Mesenchymal stem cell (in vitro differentiated cells and primary cell): ENCODE measurements around the gene FGF21.
"Not testable (repeated sequence)": the region's sequence is repeated elsewhere in the genome, so short reads cannot be mapped to it uniquely, and the experiment has no call there.

ENCODE experiments used
- DNase-seq: peaks from one replicate; pipeline ENCODE4 v3.0.0-alpha.2; 2013
- H2AFZ ChIP-seq: one replicate; pipeline ENCODE4 v1.6.1; 2013; ENCODE audit warnings: low read depth, mild to moderate bottlenecking, control low read depth, inconsistent platforms, low read length, moderate library complexity
- H2AK5ac ChIP-seq: 2 replicates; pipeline ENCODE4 v1.6.1; 2013; ENCODE audit warnings: low read length, moderate library complexity, mild to moderate bottlenecking, inconsistent platforms; ENCODE audit not compliant: severe bottlenecking
- H2BK120ac ChIP-seq: one replicate; pipeline ENCODE4 v1.6.1; 2013; ENCODE audit warnings: low read depth, mild to moderate bottlenecking, inconsistent platforms, low read length, moderate library complexity
- H2BK12ac ChIP-seq, 2 experiments: one replicate each; pipeline ENCODE4 v1.6.1; 2013; ENCODE audit warnings: inconsistent platforms in 2 of 2, low read length in 2 of 2, mild to moderate bottlenecking in 2 of 2, moderate library complexity in 2 of 2, control low read depth in 1 of 2
- H2BK15ac ChIP-seq: one replicate; pipeline ENCODE4 v1.6.1; 2013; ENCODE audit warnings: mild to moderate bottlenecking, low read depth, inconsistent platforms; ENCODE audit not compliant: poor library complexity, severe bottlenecking
- H2BK5ac ChIP-seq: 2 replicates; pipeline ENCODE4 v1.6.1; 2013; ENCODE audit warnings: low read depth, mild to moderate bottlenecking, low read length, control low read depth, inconsistent platforms; ENCODE audit not compliant: poor library complexity, severe bottlenecking
- H3K14ac ChIP-seq, 2 experiments: one replicate each; pipeline ENCODE4 v1.6.1; 2013; ENCODE audit warnings: inconsistent platforms in 2 of 2, low read length in 2 of 2, control low read depth in 1 of 2, mild to moderate bottlenecking in 1 of 2, moderate library complexity in 1 of 2
- H3K18ac ChIP-seq, 2 experiments: one replicate each; pipeline ENCODE4 v1.6.1; 2013; ENCODE audit warnings: inconsistent platforms in 2 of 2, low read length in 2 of 2, control low read depth in 1 of 2, low read depth in 1 of 2, mild to moderate bottlenecking in 1 of 2
- H3K23ac ChIP-seq, 2 experiments: one replicate each; pipeline ENCODE4 v1.6.1; 2013; ENCODE audit warnings: inconsistent platforms in 2 of 2, low read length in 2 of 2, mild to moderate bottlenecking in 2 of 2, moderate library complexity in 2 of 2, control low read depth in 1 of 2
- H3K27ac ChIP-seq: 2 replicates; pipeline ENCODE4 v1.5.1; 2013; ENCODE audit warnings: mild to moderate bottlenecking, moderate library complexity, low read length, control low read depth, inconsistent platforms; ENCODE audit not compliant: poor library complexity, severe bottlenecking
- H3K27me3 ChIP-seq, 2 experiments: 2 replicates each; pipeline versions ENCODE4 v1.6.1 to v1.7.0; 2013; ENCODE audit warnings: low read length in 2 of 2, mild to moderate bottlenecking in 2 of 2, moderate library complexity in 2 of 2, control low read depth in 1 of 2, inconsistent platforms in 1 of 2; ENCODE audit not compliant: control insufficient read depth in 1 of 2, insufficient read depth in 1 of 2
- H3K36me3 ChIP-seq, 2 experiments: 2 replicates each; pipeline versions ENCODE4 v1.6.1 to v1.7.0; 2013; ENCODE audit warnings: low read length in 2 of 2, control low read depth in 1 of 2, inconsistent platforms in 1 of 2, low read depth in 1 of 2, mild to moderate bottlenecking in 1 of 2; ENCODE audit not compliant: insufficient read depth in 2 of 2, control insufficient read depth in 1 of 2
- H3K4ac ChIP-seq, 2 experiments: one replicate each; pipeline ENCODE4 v1.6.1; 2013; ENCODE audit warnings: inconsistent platforms in 2 of 2, low read length in 2 of 2, mild to moderate bottlenecking in 2 of 2, moderate library complexity in 2 of 2, control low read depth in 1 of 2, low read depth in 1 of 2
- H3K4me1 ChIP-seq: 2 replicates; pipeline ENCODE4 v1.6.1; 2013; ENCODE audit warnings: low read depth, low read length, control low read depth; ENCODE audit not compliant: control insufficient read depth, insufficient read depth
- H3K4me2 ChIP-seq: 2 replicates; pipeline ENCODE4 v1.6.1; 2013; ENCODE audit warnings: low read length, mild to moderate bottlenecking, inconsistent platforms; ENCODE audit not compliant: poor library complexity, severe bottlenecking
- H3K4me3 ChIP-seq, 2 experiments: 2 replicates each; pipeline versions ENCODE4 v1.5.1 to v1.7.0; 2013; ENCODE audit warnings: low read length in 2 of 2, mild to moderate bottlenecking in 2 of 2, control low read depth in 1 of 2, low read depth in 1 of 2; ENCODE audit not compliant: insufficient read depth in 1 of 2
- H3K79me1 ChIP-seq: replicated peaks from 2 replicates; pipeline ENCODE4 v1.6.1; 2013; ENCODE audit warnings: mild to moderate bottlenecking, control low read depth, low read length, inconsistent platforms; ENCODE audit not compliant: poor library complexity, severe bottlenecking
- H3K9ac ChIP-seq: 2 replicates; pipeline ENCODE4 v1.7.0; 2013; ENCODE audit warnings: mild to moderate bottlenecking, low read length, moderate library complexity
- H3K9me3 ChIP-seq: 2 replicates; pipeline ENCODE4 v1.7.0; 2013; ENCODE audit warnings: mild to moderate bottlenecking, low read length; ENCODE audit not compliant: control insufficient read depth
- H4K8ac ChIP-seq: one replicate; pipeline ENCODE4 v1.6.1; 2013; ENCODE audit warnings: inconsistent platforms, mild to moderate bottlenecking, low read length, moderate library complexity
- H4K91ac ChIP-seq: one replicate; pipeline ENCODE4 v1.6.1; 2013; ENCODE audit warnings: mild to moderate bottlenecking, low read length, inconsistent platforms
- WGBS: methylation state at CpG from one replicate; pipeline ENCODE4 v1.1.7; 2013; ENCODE audit warnings: mixed read lengths; 5-methylcytosine and 5-hydroxymethylcytosine counted together

The FGF21 gene

GRCh38 chr19:48757089-48757675 lies 1.9 kb downstream of the FGF21 start:
- H3K4me1 ChIP-seq: peaks cover 11% of the 10 kb centered on the region
- H3K4ac ChIP-seq: no peak overlapping the region
- no peak overlapping the region for H2BK120ac ChIP-seq
- no peaks in the 10 kb centered on the region for H3K9me3 ChIP-seq
- no peak overlapping the region for H3K23ac ChIP-seq
- H3K36me3 ChIP-seq: no peaks in the 10 kb centered on the region
- no peaks in the 10 kb centered on the region for H3K79me1 ChIP-seq
- H2BK15ac ChIP-seq: no peak overlapping the region
- no peak overlapping the region for H3K4me3 ChIP-seq
- H3K4me2 ChIP-seq: no peak overlapping the region
- no peak overlapping the region for H3K18ac ChIP-seq
- no peak overlapping the region for H2AFZ ChIP-seq
- no peak overlapping the region for H2AK5ac ChIP-seq
- H4K8ac ChIP-seq: no peak overlapping the region
- H3K14ac ChIP-seq: no peak overlapping the region
- no peak overlapping the region for H2BK12ac ChIP-seq
- H3K27ac ChIP-seq: no peak overlapping the region
- 89% methylated on average over 12 of the region's 12 CpGs for WGBS
- H3K27me3 ChIP-seq: peaks cover 43 to 54% of the 10 kb centered on the region in 2 experiments
- no peak overlapping the region for H4K91ac ChIP-seq
- H3K9ac ChIP-seq: no peak overlapping the region
- no peak for DNase-seq
- H2BK5ac ChIP-seq: no peak overlapping the region

- Histone ChIP-seq H2BK120ac (no peak overlapping the region), H3K4me3 (no peak overlapping the region), H3K27me3 (peaks cover 46 to 54% of the 10 kb centered on the region in 2 experiments), H3K14ac (no peak overlapping the region), H2BK12ac (no peak overlapping the region), H3K18ac (no peak overlapping the region), H3K9ac (no peak overlapping the region), H3K79me1 (no peaks in the 10 kb centered on the region), H4K91ac (no peak overlapping the region), H3K27ac (no peak overlapping the region), H2BK15ac (no peak overlapping the region), H2AFZ (no peak overlapping the region), H2AK5ac (no peak overlapping the region), H3K4ac (no peak overlapping the region), H3K23ac (no peak overlapping the region), H4K8ac (no peak overlapping the region), H3K9me3 (no peaks in the 10 kb centered on the region), H3K4me2 (no peak overlapping the region), H3K4me1 (peaks cover 6% of the 10 kb centered on the region), H3K36me3 (no peaks in the 10 kb centered on the region), H2BK5ac (no peak overlapping the region)
- DNase-seq: no peak
- WGBS: 92% methylated on average over 14 of the region's 14 CpGs
Observed at GRCh38 chr19:48757741-48758144, 2.4 kb downstream of the FGF21 start.

GRCh38 chr19:48760504-48761205 lies 5.3 kb downstream of the FGF21 start:
- DNase-seq: no peak
- no peak overlapping the region for H4K91ac ChIP-seq
- H2BK5ac ChIP-seq: no peak overlapping the region
- H4K8ac ChIP-seq: no peak overlapping the region
- no peak overlapping the region for H3K4me3 ChIP-seq
- H2AFZ ChIP-seq: no peak overlapping the region
- peaks cover 38 to 59% of the 10 kb centered on the region in 2 experiments for H3K27me3 ChIP-seq
- H2BK120ac ChIP-seq: no peak overlapping the region
- H3K36me3 ChIP-seq: no peaks in the 10 kb centered on the region
- no peak overlapping the region for H3K23ac ChIP-seq
- 84% methylated on average over 16 of the region's 16 CpGs for WGBS
- no peak overlapping the region for H2BK15ac ChIP-seq
- no peaks in the 10 kb centered on the region for H3K9me3 ChIP-seq
- H3K18ac ChIP-seq: no peak overlapping the region
- no peak overlapping the region for H3K27ac ChIP-seq
- no peak overlapping the region for H2BK12ac ChIP-seq
- H3K4me2 ChIP-seq: no peak overlapping the region
- H3K9ac ChIP-seq: no peak overlapping the region
- H3K79me1 ChIP-seq: no peaks in the 10 kb centered on the region
- no peaks in the 10 kb centered on the region for H3K4me1 ChIP-seq
- no peak overlapping the region for H3K14ac ChIP-seq
- H2AK5ac ChIP-seq: no peak overlapping the region
- no peak overlapping the region for H3K4ac ChIP-seq

GRCh38 chr19:48765816-48766215 lies 10.5 kb downstream of the FGF21 start:
- not testable (repeated sequence) for H4K91ac ChIP-seq, H3K4me3 ChIP-seq, H2BK15ac ChIP-seq, H3K36me3 ChIP-seq, H3K18ac ChIP-seq, H3K79me1 ChIP-seq, H2BK12ac ChIP-seq, H4K8ac ChIP-seq, H3K4me1 ChIP-seq, H2BK5ac ChIP-seq, H3K4me2 ChIP-seq, H2AK5ac ChIP-seq, H3K4ac ChIP-seq, H2BK120ac ChIP-seq, DNase-seq, H2AFZ ChIP-seq, H3K9ac ChIP-seq, H3K14ac ChIP-seq, H3K23ac ChIP-seq, H3K27ac ChIP-seq, H3K9me3 ChIP-seq
- 92% methylated on average over 1 of the region's 5 CpGs for WGBS
- peaks cover 30 to 56% of the 10 kb centered on the region in 2 experiments for H3K27me3 ChIP-seq
